Measurements from ENCODE around the gene PYGO2. TPM values are rescaled to one million over a fixed set of nuclear protein-coding genes. Genes with fewer than 3 reads are reported as not detected.

Gene PYGO2
- total and polyA plus RNA-seq, 2 of the 8 experiments (the other 6 are each of a cell fraction or from before 2014, with no cell fraction given) = 31.0 to 31.6 TPM

- no peaks in the 10 kb centered on the region for H3K9me3 ChIP-seq (ENCODE audit: insufficient read depth in 2 of 2, low read depth in 1 of 2, low read length in 1 of 2)
- H2AFZ ChIP-seq (ENCODE audit: low read length) = no peak overlapping the region
- no peak overlapping the region for H3K18ac ChIP-seq (ENCODE audit: extremely low read depth, low read length)
- H2BK5ac ChIP-seq (ENCODE audit: low read depth, low read length) = no peak overlapping the region
- H3K14ac ChIP-seq (ENCODE audit: insufficient read length) = no peak overlapping the region
- no peak overlapping the region for H3K27ac ChIP-seq (ENCODE audit: low read depth, low read length)
- H3K9ac ChIP-seq (replicated peaks in 1 of 4; ENCODE audit: extremely low read depth in 1 of 4, low read depth in 3 of 4, low read length in 3 of 4) = no peak overlapping the region
- ChIA-PET CTCF (ENCODE audit: partially characterized antibody) (interaction anchor here (0.7 to 8.2 kb wide), 9 partner anchors 9 to 287 kb away, joined by 3 to 113 read pairs (median 4); partner anchors contain the start of genes FLAD1, LENEP and PBXIP1), POLR2A (ENCODE audit: partially characterized antibody) (interaction anchor here (1.6 to 42.8 kb wide), 3 partner anchors 6 to 20 kb away, joined by 4 to 662 read pairs (median 662); partner anchors contain the start of genes CKS1B, FLAD1, LENEP and PBXIP1)
- DNase-seq (ENCODE audit: low read depth in 1 of 2, low spot score in 2 of 2) = no peak
- no peak overlapping the region for H3K56ac ChIP-seq (replicated peaks; ENCODE audit: insufficient read length, low read depth, low read length)
- H3K4me1 ChIP-seq (replicated peaks in 1 of 4; ENCODE audit: control insufficient read depth in 3 of 4, insufficient read depth in 4 of 4, low read length in 3 of 4) = peaks cover 4 to 11% (median 7%) of the 10 kb centered on the region in 4 experiments
- H3K79me2 ChIP-seq (ENCODE audit: control insufficient read depth in 1 of 2, insufficient read depth in 2 of 2, low read length in 2 of 2) = peaks cover 3 to 39% of the 10 kb centered on the region in 2 experiments; a peak in 3 of 4 replicates
- 97% methylated on average over 6 of the region's 6 CpGs; no CpG with 5 or more reads in 1 of the 2 experiments for WGBS, 2 experiments (ENCODE audit: extremely low coverage in 1 of 2, insufficient coverage in 1 of 2, insufficient read length in 1 of 2, insufficient replicate concordance in 2 of 2, low coverage in 1 of 2, low lambda C conversion rate in 2 of 2, missing lambda C conversion rate in 1 of 2)
- H2BK15ac ChIP-seq (ENCODE audit: low read length) = no peak overlapping the region
- H3K23me2 ChIP-seq (ENCODE audit: low read depth, low read length) = peaks cover 4% of the 10 kb centered on the region; the same call in 1 of the 2 replicates
- H2BK12ac ChIP-seq (ENCODE audit: low read depth, low read length) = no peak overlapping the region
- H3K23ac ChIP-seq (ENCODE audit: insufficient read length) = no peak overlapping the region
- H3K4ac ChIP-seq (replicated peaks; ENCODE audit: insufficient read length, low read depth, low read length) = no peak overlapping the region
- H4K8ac ChIP-seq (ENCODE audit: extremely low read depth, insufficient read depth, low read length) = no peak overlapping the region
- H4K91ac ChIP-seq (replicated peaks; ENCODE audit: insufficient read length, low read length) = no peak overlapping the region
- no peak overlapping the region for H2BK120ac ChIP-seq (replicated peaks; ENCODE audit: low read depth, low read length)
- FAIRE-seq = no peak
- no peak overlapping the region for H2BK20ac ChIP-seq (ENCODE audit: low read length)
- H4K20me1 ChIP-seq (replicated peaks in 1 of 2; ENCODE audit: control insufficient read depth in 1 of 2, insufficient read depth in 2 of 2, low read length in 2 of 2) = peaks cover 9 to 13% of the 10 kb centered on the region in 2 experiments
- no peaks in the 10 kb centered on the region for H3K27me3 ChIP-seq (replicated peaks in 1 of 4; ENCODE audit: control insufficient read depth in 3 of 4, extremely low read depth in 1 of 4, insufficient read depth in 3 of 4, low read length in 3 of 4)
- no peak overlapping the region for H4K5ac ChIP-seq (ENCODE audit: insufficient read length, low read depth, low read length)
- H3K4me2 ChIP-seq (ENCODE audit: insufficient read depth in 1 of 2, low read depth in 2 of 2, low read length in 2 of 2) = no peak overlapping the region
- no peak overlapping the region for H3K4me3 ChIP-seq (ENCODE audit: extremely low read depth in 1 of 4, insufficient read depth in 2 of 4, low read depth in 3 of 4, low read length in 4 of 4)
- no peak overlapping the region for H2AK5ac ChIP-seq (ENCODE audit: low read depth, low read length)
- peaks cover 20 to 53% (median 43%) of the 10 kb centered on the region in 4 experiments for H3K36me3 ChIP-seq (ENCODE audit: control insufficient read depth in 2 of 4, insufficient read depth in 4 of 4, low read length in 3 of 4)
- peaks cover 15% of the 10 kb centered on the region for H3K79me1 ChIP-seq (ENCODE audit: low read depth, low read length)
- no peak for TF ChIP-seq CTCF (IDR thresholded peaks at IDR 0.05; ENCODE audit: control extremely low read depth in 1 of 3, insufficient read depth in 1 of 3, low read depth in 1 of 3, low read length in 3 of 3)
- TF ChIP-seq RAD21 (IDR thresholded peaks at IDR 0.05 in 1 of 2, conservative IDR thresholded peaks at IDR 0.05 in 1 of 2; ENCODE audit: low read depth in 2 of 2, low read length in 2 of 2) = no peak
- no peak for TF ChIP-seq RXRA (IDR thresholded peaks at IDR 0.05; ENCODE audit: insufficient read depth, low read depth, low read length)
- no peak for TF ChIP-seq CBX8 (IDR thresholded peaks at IDR 0.05; ENCODE audit: borderline replicate concordance, low read depth, low read length)
- TF ChIP-seq ATF3 (IDR thresholded peaks at IDR 0.05; ENCODE audit: insufficient read depth, low read depth, low read length) = no peak
- TF ChIP-seq SP1 (IDR thresholded peaks at IDR 0.05; ENCODE audit: low read depth, low read length) = no peak
- TF ChIP-seq YY1 (IDR thresholded peaks at IDR 0.05; ENCODE audit: low read depth, low read length) = no peak
- no peak for TF ChIP-seq EGR1 (IDR thresholded peaks at IDR 0.05; ENCODE audit: borderline replicate concordance, low read depth, low read length)
- TF ChIP-seq CBX5 (IDR thresholded peaks at IDR 0.05; ENCODE audit: low read depth, low read length) = no peak
- no peak for TF ChIP-seq TCF12 (IDR thresholded peaks at IDR 0.05; ENCODE audit: low read depth, low read length)
These were observed 2.8 kb upstream of the PYGO2 start for GRCh38 chr1:154964359-154964758.

Measured in H1 (cell line).